Loucy (cell line): Measurements from ENCODE around the gene LAYN.

Experiments used
- EZH2phosphoT487 ChIP-seq: fragments of 200-600 bp; IDR thresholded peaks from 2 replicates; pipeline ENCODE4 v1.6.1; 2018; ENCODE audit warnings: antibody characterized with exemption, mild to moderate bottlenecking, moderate library complexity, borderline replicate concordance
- TF ChIP-seq, protein P1 (sequence below): fragments of 200-600 bp; sonication (generic); conservative IDR thresholded peaks from 2 replicates; pipeline ENCODE4 v1.5.1; 2014; ENCODE audit warnings: mild to moderate bottlenecking, antibody characterized with exemption, low read length

DNA sequence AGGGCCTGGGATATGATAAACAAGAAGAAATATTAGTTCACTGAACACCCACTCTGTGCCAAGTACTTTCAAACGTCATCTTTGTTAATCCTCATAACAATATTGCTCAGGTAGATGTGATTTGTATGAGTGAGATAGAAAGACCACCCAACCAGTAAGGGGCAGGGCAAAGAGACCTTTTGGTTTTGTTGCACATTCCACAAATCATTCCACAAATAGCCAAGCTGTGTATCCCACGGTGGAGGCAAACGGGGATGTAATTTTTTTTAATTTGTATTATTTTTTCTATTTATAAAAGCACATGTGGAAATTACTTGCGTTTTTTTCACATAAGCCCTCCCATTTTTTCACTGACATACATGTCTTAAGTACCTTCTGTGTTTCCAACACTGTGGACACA is 29.0 kb downstream of the LAYN start:
- TF ChIP-seq, protein P1, sequence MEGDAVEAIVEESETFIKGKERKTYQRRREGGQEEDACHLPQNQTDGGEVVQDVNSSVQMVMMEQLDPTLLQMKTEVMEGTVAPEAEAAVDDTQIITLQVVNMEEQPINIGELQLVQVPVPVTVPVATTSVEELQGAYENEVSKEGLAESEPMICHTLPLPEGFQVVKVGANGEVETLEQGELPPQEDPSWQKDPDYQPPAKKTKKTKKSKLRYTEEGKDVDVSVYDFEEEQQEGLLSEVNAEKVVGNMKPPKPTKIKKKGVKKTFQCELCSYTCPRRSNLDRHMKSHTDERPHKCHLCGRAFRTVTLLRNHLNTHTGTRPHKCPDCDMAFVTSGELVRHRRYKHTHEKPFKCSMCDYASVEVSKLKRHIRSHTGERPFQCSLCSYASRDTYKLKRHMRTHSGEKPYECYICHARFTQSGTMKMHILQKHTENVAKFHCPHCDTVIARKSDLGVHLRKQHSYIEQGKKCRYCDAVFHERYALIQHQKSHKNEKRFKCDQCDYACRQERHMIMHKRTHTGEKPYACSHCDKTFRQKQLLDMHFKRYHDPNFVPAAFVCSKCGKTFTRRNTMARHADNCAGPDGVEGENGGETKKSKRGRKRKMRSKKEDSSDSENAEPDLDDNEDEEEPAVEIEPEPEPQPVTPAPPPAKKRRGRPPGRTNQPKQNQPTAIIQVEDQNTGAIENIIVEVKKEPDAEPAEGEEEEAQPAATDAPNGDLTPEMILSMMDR, result no peak
- no peak for TF ChIP-seq EZH2phosphoT487
